KG1 (cell line): ENCODE data around the gene DIAPH3.

Experiments used
- DNase-seq: peaks from one replicate; lab custom pipeline; 2025; lab: John Stamatoyannopoulos, UW

The DIAPH3 gene

GRCh38 chr13:59671881-59672280 is 491.8 kb downstream of the DIAPH3 start:
- no peak for DNase-seq

GRCh38 chr13:59666504-59666903 is 497.2 kb downstream of the DIAPH3 start:
- no peak for DNase-seq

- DNase-seq: no peak
Measured at GRCh38 chr13:59665732-59666131, 498.0 kb downstream of the DIAPH3 start.

- DNase-seq: no peak
Measured at GRCh38 chr13:59665184-59665583, 498.5 kb downstream of the DIAPH3 start.

GRCh38 chr13:59664586-59664985 is 499.1 kb downstream of the DIAPH3 start:
- no peak for DNase-seq

GRCh38 chr13:59663707-59664106 is 500.0 kb downstream of the DIAPH3 start:
- no peak for DNase-seq

GRCh38 chr13:59660582-59660981 is 503.1 kb downstream of the DIAPH3 start:
- no peak for DNase-seq

GRCh38 chr13:59659981-59660380 is 503.7 kb downstream of the DIAPH3 start:
- no peak for DNase-seq

GRCh38 chr13:59658738-59659330 is 504.9 kb downstream of the DIAPH3 start:
- no peak for DNase-seq

- no peak for DNase-seq
Measured at GRCh38 chr13:59658027-59658737, 505.5 kb downstream of the DIAPH3 start.

- DNase-seq: no peak
Measured at GRCh38 chr13:59653916-59654315, 509.8 kb downstream of the DIAPH3 start.

- no peak for DNase-seq
Measured at GRCh38 chr13:59651479-59651878, 512.2 kb downstream of the DIAPH3 start.

- no peak for DNase-seq
Measured at GRCh38 chr13:59643906-59644626, 519.7 kb downstream of the DIAPH3 start.

GRCh38 chr13:59643364-59643841 is 520.3 kb downstream of the DIAPH3 start:
- DNase-seq: no peak

GRCh38 chr13:59641817-59642216 is 521.9 kb downstream of the DIAPH3 start:
- DNase-seq: no peak

GRCh38 chr13:59641261-59641660 is 522.5 kb downstream of the DIAPH3 start:
- DNase-seq: no peak

- no peak for DNase-seq
Measured at GRCh38 chr13:59638404-59638803, 525.3 kb downstream of the DIAPH3 start.

GRCh38 chr13:59635589-59635988 is 528.1 kb downstream of the DIAPH3 start:
- no peak for DNase-seq

- no peak for DNase-seq
Measured at GRCh38 chr13:59633290-59633689, 530.4 kb downstream of the DIAPH3 start.

- no peak for DNase-seq
Measured at GRCh38 chr13:59631271-59631670, 532.5 kb downstream of the DIAPH3 start.

- DNase-seq: no peak
Measured at GRCh38 chr13:59625111-59625510, 538.6 kb downstream of the DIAPH3 start.

- no peak for DNase-seq
Measured at GRCh38 chr13:59623206-59623915, 540.4 kb downstream of the DIAPH3 start.
